ENCODE results near the gene DLL4.

GRCh38 chr15:40899536-40900207, 29.5 kb upstream of the DLL4 start:
- TF ChIP-seq, protein P1, sequence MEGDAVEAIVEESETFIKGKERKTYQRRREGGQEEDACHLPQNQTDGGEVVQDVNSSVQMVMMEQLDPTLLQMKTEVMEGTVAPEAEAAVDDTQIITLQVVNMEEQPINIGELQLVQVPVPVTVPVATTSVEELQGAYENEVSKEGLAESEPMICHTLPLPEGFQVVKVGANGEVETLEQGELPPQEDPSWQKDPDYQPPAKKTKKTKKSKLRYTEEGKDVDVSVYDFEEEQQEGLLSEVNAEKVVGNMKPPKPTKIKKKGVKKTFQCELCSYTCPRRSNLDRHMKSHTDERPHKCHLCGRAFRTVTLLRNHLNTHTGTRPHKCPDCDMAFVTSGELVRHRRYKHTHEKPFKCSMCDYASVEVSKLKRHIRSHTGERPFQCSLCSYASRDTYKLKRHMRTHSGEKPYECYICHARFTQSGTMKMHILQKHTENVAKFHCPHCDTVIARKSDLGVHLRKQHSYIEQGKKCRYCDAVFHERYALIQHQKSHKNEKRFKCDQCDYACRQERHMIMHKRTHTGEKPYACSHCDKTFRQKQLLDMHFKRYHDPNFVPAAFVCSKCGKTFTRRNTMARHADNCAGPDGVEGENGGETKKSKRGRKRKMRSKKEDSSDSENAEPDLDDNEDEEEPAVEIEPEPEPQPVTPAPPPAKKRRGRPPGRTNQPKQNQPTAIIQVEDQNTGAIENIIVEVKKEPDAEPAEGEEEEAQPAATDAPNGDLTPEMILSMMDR (conservative IDR thresholded peaks at IDR 0.05 in 1 of 2, IDR thresholded peaks at IDR 0.05 in 1 of 2; ENCODE audit: extremely low read depth in 1 of 2, insufficient read depth in 1 of 2, low read depth in 1 of 2, low read length in 2 of 2), result no peak
- no peak for TF ChIP-seq EZH2 (IDR thresholded peaks at IDR 0.05; ENCODE audit: borderline replicate concordance, low read length)

Data from mammary epithelial cell (primary cell).